DND-41 (cell line): ENCODE results near the gene SPPL3.

ENCODE experiments used
- ATAC-seq: fragments of 200-7000 bp; cut with Tn5 transposase; 3 replicates; pipeline ENCODE4 v1.9.1; 2021; ENCODE audit warnings: low read depth; ENCODE audit not compliant: insufficient read depth
- DNase-seq: peaks from one replicate; pipeline ENCODE4 v3.0.0-alpha.2; 2020
- H2AFZ ChIP-seq: 2 replicates; pipeline ENCODE4 v1.6.0; 2012; ENCODE audit warnings: low read depth, low read length
- H3K27ac ChIP-seq: 2 replicates; pipeline ENCODE4 v1.5.1; 2012; ENCODE audit warnings: low read length, inconsistent platforms
- H3K27me3 ChIP-seq: fragments of 200-600 bp; sonication (generic); 2 replicates; pipeline ENCODE4 v1.6.0; 2012; ENCODE audit warnings: low read length, mild to moderate bottlenecking, inconsistent platforms; ENCODE audit not compliant: insufficient read depth, poor library complexity
- H3K36me3 ChIP-seq: 2 replicates; pipeline ENCODE4 v1.5.1; 2012; ENCODE audit warnings: low read length, inconsistent platforms; ENCODE audit not compliant: insufficient read depth
- H3K4me1 ChIP-seq: 2 replicates; pipeline ENCODE4 v1.5.1; 2012; ENCODE audit warnings: mild to moderate bottlenecking, low read length; ENCODE audit not compliant: insufficient read depth
- H3K4me2 ChIP-seq: 2 replicates; pipeline ENCODE4 v1.6.0; 2012; ENCODE audit warnings: mild to moderate bottlenecking, moderate library complexity, low read length, inconsistent platforms; ENCODE audit not compliant: insufficient read depth
- H3K4me3 ChIP-seq, 2 experiments: fragments of 200-600 bp in 1 of 2; shearing (Covaris generic) in 1 of 2; 2 replicates each; pipeline ENCODE4 v1.5.1; 2012 to 2016; ENCODE audit warnings: inconsistent platforms in 2 of 2, low read length in 2 of 2, mild to moderate bottlenecking in 2 of 2, low read depth in 1 of 2, moderate library complexity in 1 of 2
- H3K79me2 ChIP-seq: 2 replicates; pipeline ENCODE4 v1.6.0; 2012; ENCODE audit warnings: low read length, inconsistent platforms; ENCODE audit not compliant: insufficient read depth
- H3K9ac ChIP-seq: 2 replicates; pipeline ENCODE4 v1.6.0; 2012; ENCODE audit warnings: low read depth, mild to moderate bottlenecking, inconsistent platforms, low read length, moderate library complexity
- H3K9me3 ChIP-seq: 2 replicates; pipeline ENCODE4 v1.5.1; 2012; ENCODE audit warnings: low read length, moderate library complexity, mild to moderate bottlenecking, inconsistent platforms; ENCODE audit not compliant: insufficient read depth, severe bottlenecking
- H4K20me1 ChIP-seq: 2 replicates; pipeline ENCODE4 v1.6.0; 2012; ENCODE audit warnings: low read length; ENCODE audit not compliant: insufficient read depth
- CTCF ChIP-seq: IDR thresholded peaks from 2 replicates; pipeline ENCODE4 v1.5.1; 2012; ENCODE audit warnings: borderline replicate concordance, low read length, moderate library complexity, mild to moderate bottlenecking; ENCODE audit not compliant: poor library complexity, severe bottlenecking; ENCODE audit errors: extremely low read depth
- EZH2 ChIP-seq: IDR thresholded peaks from 3 replicates; pipeline ENCODE4 v1.6.1; 2012; ENCODE audit warnings: borderline replicate concordance, low read depth, mild to moderate bottlenecking, moderate library complexity, low read length, inconsistent platforms; ENCODE audit not compliant: severe bottlenecking

SPPL3 gene

GRCh38 chr12:120754792-120755191 is 149.4 kb downstream of the SPPL3 start:
- H3K4me2 ChIP-seq = no peak overlapping the region
- ATAC-seq = no peak
- no peak overlapping the region for H2AFZ ChIP-seq

GRCh38 chr12:120751389-120751788 is 152.8 kb downstream of the SPPL3 start:
- Histone ChIP-seq H3K4me1 (no peaks in the 10 kb centered on the region), H2AFZ (no peak overlapping the region), H3K27ac (no peak overlapping the region), H3K4me3 (no peak overlapping the region), H3K27me3 (no peaks in the 10 kb centered on the region), H3K36me3 (no peaks in the 10 kb centered on the region), H3K9ac (no peak overlapping the region), H3K79me2 (no peaks in the 10 kb centered on the region), H3K9me3 (peaks cover 4% of the 10 kb centered on the region), H3K4me2 (no peak overlapping the region), H4K20me1 (no peaks in the 10 kb centered on the region)
- DNase-seq (no peak), ATAC-seq (no peak)
- no peak for TF ChIP-seq EZH2
- no peak for TF ChIP-seq CTCF

More at GRCh38 chr12:120754792-120755191, 149.4 kb downstream of the SPPL3 start:
- Histone ChIP-seq H3K4me1 (no peaks in the 10 kb centered on the region), H3K9me3 (peaks cover 4% of the 10 kb centered on the region), H3K79me2 (no peaks in the 10 kb centered on the region), H3K27me3 (no peaks in the 10 kb centered on the region), H3K4me3 (no peak overlapping the region), H4K20me1 (no peaks in the 10 kb centered on the region), H3K27ac (no peak overlapping the region), H3K36me3 (0 out of 2 replicates have a peak, but pooled peaks cover 4% of the 10 kb centered on the region), H3K9ac (no peak overlapping the region)
- TF ChIP-seq CTCF = no peak
- no peak for TF ChIP-seq EZH2
- no peak for DNase-seq

- no peaks in the 10 kb centered on the region for H3K27me3 ChIP-seq
- no peaks in the 10 kb centered on the region for H3K36me3 ChIP-seq
- H3K79me2 ChIP-seq = no peaks in the 10 kb centered on the region
- H3K4me2 ChIP-seq = no peak overlapping the region
- H3K4me1 ChIP-seq = no peaks in the 10 kb centered on the region
- peak; percentile 34 for TF ChIP-seq CTCF
- TF ChIP-seq EZH2 = no peak
- no peak overlapping the region for H3K9ac ChIP-seq
- no peak overlapping the region for H3K27ac ChIP-seq
- H3K9me3 ChIP-seq = peaks cover 4% of the 10 kb centered on the region
- no peak overlapping the region for H3K4me3 ChIP-seq
- ATAC-seq = no peak
- DNase-seq = no peak
- H4K20me1 ChIP-seq = no peaks in the 10 kb centered on the region
- no peak overlapping the region for H2AFZ ChIP-seq
These were observed 153.4 kb downstream of the SPPL3 start for GRCh38 chr12:120750806-120751205.

- Histone ChIP-seq H3K9me3 (no peaks in the 10 kb centered on the region), H3K4me1 (no peaks in the 10 kb centered on the region), H3K4me3 (no peak overlapping the region), H3K9ac (no peak overlapping the region), H3K27me3 (no peaks in the 10 kb centered on the region), H3K79me2 (no peaks in the 10 kb centered on the region), H3K4me2 (no peak overlapping the region), H3K27ac (no peak overlapping the region), H3K36me3 (no peaks in the 10 kb centered on the region), H2AFZ (no peak overlapping the region), H4K20me1 (no peaks in the 10 kb centered on the region)
- no peak for TF ChIP-seq EZH2
- TF ChIP-seq CTCF = no peak
- no peak for DNase-seq
- no peak for ATAC-seq
These were observed 154.9 kb downstream of the SPPL3 start for GRCh38 chr12:120749256-120749655.
